HL-60 (cell line): ENCODE measurements around the gene ISCU.

Experiments
- DNase-seq, 2 experiments: peaks; one replicate each; pipeline ENCODE4 v3.0.0-alpha.2; 2010 to 2020; ENCODE audit warnings: low read depth in 1 of 2, low spot score in 1 of 2
- H3K27ac ChIP-seq: fragments of 250-450 bp; sonication (Bioruptor Pico); replicated peaks from 2 replicates; pipeline ENCODE4 v1.5.1; 2020; ENCODE audit warnings: mild to moderate bottlenecking, moderate library complexity
- H3K27me3 ChIP-seq: fragments of 250-450 bp; sonication (Bioruptor Pico); 2 replicates; pipeline ENCODE4 v1.5.1; 2021; ENCODE audit warnings: mild to moderate bottlenecking, moderate library complexity; ENCODE audit not compliant: insufficient read depth, poor library complexity, severe bottlenecking
- H3K4me3 ChIP-seq: replicated peaks from 2 replicates; pipeline ENCODE4 v1.5.1; 2011; ENCODE audit warnings: mild to moderate bottlenecking, control low read depth, low read length; ENCODE audit not compliant: insufficient read depth
- CTCF ChIP-seq: IDR thresholded peaks from one replicate; pipeline ENCODE4 v1.5.1; 2011; ENCODE audit warnings: low read length, control low read depth, inconsistent platforms; ENCODE audit not compliant: insufficient read depth
- GABPA ChIP-seq: IDR thresholded peaks from 2 replicates; pipeline ENCODE4 v1.6.1; 2012; ENCODE audit warnings: low read depth
- POLR2AphosphoS5 ChIP-seq: IDR thresholded peaks from 2 replicates; pipeline ENCODE4 v1.6.1; 2012; ENCODE audit warnings: low read depth
- REST ChIP-seq: IDR thresholded peaks from 2 replicates; pipeline ENCODE4 v1.6.1; 2012; ENCODE audit warnings: low read depth; ENCODE audit not compliant: insufficient replicate concordance
- SPI1 ChIP-seq: IDR thresholded peaks from 2 replicates; pipeline ENCODE4 v1.6.1; 2012; ENCODE audit warnings: low read depth, mild to moderate bottlenecking, borderline replicate concordance

The ISCU gene

GRCh38 chr12:108560321-108560721, 2.1 kb upstream of the ISCU start:
- Histone ChIP-seq H3K4me3 (peak overlapping the region; percentile 98), H3K27me3 (no peaks in the 10 kb centered on the region), H3K27ac (peak overlapping the region; percentile 98)
- TF ChIP-seq POLR2AphosphoS5: no peak
- no peak for TF ChIP-seq CTCF
- TF ChIP-seq GABPA: no peak
- no peak for TF ChIP-seq REST
- TF ChIP-seq SPI1: no peak
- DNase-seq: peak in 1 of 2 experiments; percentile 56

GRCh38 chr12:108560752-108561719, 1.4 kb upstream of the ISCU start, which contains the start of gene SART3:
Gene SART3, minus strand, starts transcription at chr12:108561173. Its CDS starts 19 bp downstream, at chr12:108561154.
- Histone ChIP-seq H3K27me3 (no peaks in the 10 kb centered on the region), H3K27ac (peak within 1 kb of the TSS; percentile 98), H3K4me3 (peak within 1 kb of the TSS; percentile 98)
- DNase-seq: peak; percentile 82 to 84
- TF ChIP-seq GABPA (peak; percentile 76), SPI1 (peak; percentile 91), CTCF (no peak), POLR2AphosphoS5 (peak; percentile 96), REST (peak; percentile 49)

GRCh38 chr12:108561852-108562347, 496 bp upstream of the ISCU start:
- Histone ChIP-seq H3K27ac (peak overlapping the region; percentile 98), H3K27me3 (no peaks in the 10 kb centered on the region), H3K4me3 (peak overlapping the region; percentile 58)
- TF ChIP-seq POLR2AphosphoS5: no peak
- TF ChIP-seq REST: no peak
- TF ChIP-seq GABPA: no peak
- no peak for TF ChIP-seq CTCF
- TF ChIP-seq SPI1: no peak
- no peak for DNase-seq
